ENCODE measurements around the gene PTN. TPM values are rescaled to one million over a fixed set of nuclear protein-coding genes. Genes with fewer than 3 reads are reported as not detected.
"Not testable (repeated sequence)": the region's sequence is repeated elsewhere in the genome, so short reads cannot be mapped to it uniquely, and the experiment has no call there.

The PTN gene
- total RNA-seq, 2 donors from 2014 or later, result 1.6 to 5.7 TPM

GRCh38 chr7:137203351-137203750, 140.2 kb downstream of the PTN start:
- TF ChIP-seq, protein P1, sequence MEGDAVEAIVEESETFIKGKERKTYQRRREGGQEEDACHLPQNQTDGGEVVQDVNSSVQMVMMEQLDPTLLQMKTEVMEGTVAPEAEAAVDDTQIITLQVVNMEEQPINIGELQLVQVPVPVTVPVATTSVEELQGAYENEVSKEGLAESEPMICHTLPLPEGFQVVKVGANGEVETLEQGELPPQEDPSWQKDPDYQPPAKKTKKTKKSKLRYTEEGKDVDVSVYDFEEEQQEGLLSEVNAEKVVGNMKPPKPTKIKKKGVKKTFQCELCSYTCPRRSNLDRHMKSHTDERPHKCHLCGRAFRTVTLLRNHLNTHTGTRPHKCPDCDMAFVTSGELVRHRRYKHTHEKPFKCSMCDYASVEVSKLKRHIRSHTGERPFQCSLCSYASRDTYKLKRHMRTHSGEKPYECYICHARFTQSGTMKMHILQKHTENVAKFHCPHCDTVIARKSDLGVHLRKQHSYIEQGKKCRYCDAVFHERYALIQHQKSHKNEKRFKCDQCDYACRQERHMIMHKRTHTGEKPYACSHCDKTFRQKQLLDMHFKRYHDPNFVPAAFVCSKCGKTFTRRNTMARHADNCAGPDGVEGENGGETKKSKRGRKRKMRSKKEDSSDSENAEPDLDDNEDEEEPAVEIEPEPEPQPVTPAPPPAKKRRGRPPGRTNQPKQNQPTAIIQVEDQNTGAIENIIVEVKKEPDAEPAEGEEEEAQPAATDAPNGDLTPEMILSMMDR (IDR thresholded peaks at IDR 0.05), result no peak
- no peak for TF ChIP-seq POLR2A (IDR thresholded peaks at IDR 0.05)

GRCh38 chr7:137196648-137197047, 146.9 kb downstream of the PTN start:
- Histone ChIP-seq H3K4me1 (no peaks in the 10 kb centered on the region), H3K27ac (no peak overlapping the region), H3K27me3 (no peaks in the 10 kb centered on the region), H3K9me3 (no peaks in the 10 kb centered on the region), H3K36me3 (replicated peaks in 1 of 2; ENCODE audit: insufficient read depth in 1 of 2, low read depth in 2 of 2) (no peaks in the 10 kb centered on the region), H3K4me3 (no peak overlapping the region)
- TF ChIP-seq, protein P1 (IDR thresholded peaks at IDR 0.05), result no peak
- TF ChIP-seq POLR2A (IDR thresholded peaks at IDR 0.05), result no peak
- intact Hi-C loops (cut with DNase I), result no loop called here
- ATAC-seq (no peak), DNase-seq (no peak)
- 35 to 36% methylated on average over 1 of the region's 1 CpG for WGBS, 2 donors

More at GRCh38 chr7:137203351-137203750, 140.2 kb downstream of the PTN start:
- intact Hi-C loops (cut with DNase I), result no loop called here
- 36 to 45% methylated on average over 1 of the region's 1 CpG for WGBS, 2 donors
- Histone ChIP-seq H3K4me3 (no peak overlapping the region), H3K27ac (no peak overlapping the region), H3K4me1 (no peaks in the 10 kb centered on the region), H3K27me3 (no peaks in the 10 kb centered on the region), H3K36me3 (replicated peaks in 1 of 2; ENCODE audit: insufficient read depth in 1 of 2, low read depth in 2 of 2) (no peaks in the 10 kb centered on the region), H3K9me3 (no peaks in the 10 kb centered on the region)
- no peak for DNase-seq
- ATAC-seq, result no peak

DNA sequence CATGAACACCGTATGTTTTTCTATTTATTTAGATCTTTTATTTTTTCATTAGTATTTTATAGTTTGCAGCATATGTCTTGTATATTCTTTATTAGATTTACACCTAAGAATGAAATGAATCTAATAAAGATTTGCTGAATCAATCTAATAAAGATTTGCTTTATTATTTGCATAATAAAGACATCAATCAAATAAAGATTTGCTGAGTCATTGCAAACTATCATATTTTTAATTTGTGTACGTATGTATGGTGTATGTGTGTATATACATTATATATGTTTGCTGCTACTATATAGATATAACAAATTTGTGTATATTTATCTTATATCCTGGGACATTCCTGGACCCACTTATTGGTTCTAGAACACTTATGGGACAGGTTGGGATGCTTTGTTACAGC, 147.5 kb downstream of the PTN start:
- intact Hi-C loops (cut with DNase I), result no loop called here

GRCh38 chr7:137181619-137182018, 161.9 kb downstream of the PTN start:
- ATAC-seq; H3K4me1 ChIP-seq; H3K27me3 ChIP-seq; H3K36me3 ChIP-seq (replicated peaks in 1 of 2; ENCODE audit: insufficient read depth in 1 of 2, low read depth in 2 of 2); intact Hi-C loops (cut with DNase I); DNase-seq; H3K9me3 ChIP-seq; H3K27ac ChIP-seq; H3K4me3 ChIP-seq: not testable (repeated sequence)
- 84 to 88% methylated on average over 20 to 25 of the region's 25 CpGs for WGBS, 2 donors

More for the DNA sequence above, 147.5 kb downstream of the PTN start:
- no peaks in the 10 kb centered on the region for H3K9me3 ChIP-seq
- DNase-seq, result no peak
- H3K27ac ChIP-seq, result no peak overlapping the region
- no peak for ATAC-seq
- H3K36me3 ChIP-seq (replicated peaks in 1 of 2; ENCODE audit: insufficient read depth in 1 of 2, low read depth in 2 of 2), result no peaks in the 10 kb centered on the region
- H3K4me1 ChIP-seq, result no peaks in the 10 kb centered on the region
- TF ChIP-seq, protein P1 (IDR thresholded peaks at IDR 0.05), result no peak
- TF ChIP-seq POLR2A (IDR thresholded peaks at IDR 0.05), result no peak
- H3K27me3 ChIP-seq, result no peaks in the 10 kb centered on the region
- no peak overlapping the region for H3K4me3 ChIP-seq
- WGBS, 2 donors, result 73 to 78% methylated on average over 2 of the region's 2 CpGs

Small RNA genes lying within 50 kb of the gene (small RNA-seq; reads per million reads assigned to genes)
- gene RF00136, result 0.56 reads per million, percentile 6 among the genes with 10 or more reads in this experiment
